ENCODE data around the gene PLXDC1.
A peak's percentile ranks its signal among the peaks of the same experiment; 100 is the strongest.
"Not testable (repeated sequence)": the region's sequence is repeated elsewhere in the genome, so short reads cannot be mapped to it uniquely, and the experiment has no call there.

The PLXDC1 gene

GRCh38 chr17:39057701-39058206, 93.7 kb downstream of the PLXDC1 start:
- DNase-seq: no peak

- DNase-seq: no peak
Observed at GRCh38 chr17:39054111-39054645, 97.3 kb downstream of the PLXDC1 start.

- DNase-seq: not testable (repeated sequence)
Observed at GRCh38 chr17:39052423-39052822, 99.0 kb downstream of the PLXDC1 start.

GRCh38 chr17:39051001-39051585, 100.3 kb downstream of the PLXDC1 start:
- DNase-seq: no peak

GRCh38 chr17:39045948-39046679, 105.3 kb downstream of the PLXDC1 start:
- no peak for DNase-seq

GRCh38 chr17:39036009-39036408, 115.4 kb downstream of the PLXDC1 start:
- no peak for DNase-seq

- not testable (repeated sequence) for DNase-seq
Observed at GRCh38 chr17:39035578-39035977, 115.9 kb downstream of the PLXDC1 start.

- DNase-seq: no peak
Observed at GRCh38 chr17:39028690-39029089, 122.7 kb downstream of the PLXDC1 start.

- DNase-seq: peak; percentile 80
Observed at GRCh38 chr17:39027455-39028035, 123.9 kb downstream of the PLXDC1 start.

- DNase-seq: peak; percentile 72
Observed at GRCh38 chr17:39026980-39027451, 124.4 kb downstream of the PLXDC1 start.

GRCh38 chr17:39026346-39026745, 125.1 kb downstream of the PLXDC1 start:
- DNase-seq: not testable (repeated sequence)

GRCh38 chr17:39022924-39023323, 128.5 kb downstream of the PLXDC1 start:
- no peak for DNase-seq

- DNase-seq: not testable (repeated sequence)
Observed at GRCh38 chr17:39020037-39020436, 131.4 kb downstream of the PLXDC1 start.

GRCh38 chr17:39018267-39019134, 132.9 kb downstream of the PLXDC1 start:
- DNase-seq: no peak

- no peak for DNase-seq
Observed at GRCh38 chr17:39016193-39017153, 135.0 kb downstream of the PLXDC1 start.

GRCh38 chr17:39015546-39015935, 135.9 kb downstream of the PLXDC1 start:
- no peak for DNase-seq

- no peak for DNase-seq
Observed at GRCh38 chr17:39014795-39015545, 136.5 kb downstream of the PLXDC1 start.

GRCh38 chr17:39014044-39014794, 137.2 kb downstream of the PLXDC1 start:
- DNase-seq: no peak

All from right hindlimb (tissue), 1 donor.